Measurements from ENCODE around the gene AJM1.

GRCh38 chr9:136827794-136828473 lies 14.3 kb upstream of the AJM1 start:
- TF ChIP-seq, protein P1, sequence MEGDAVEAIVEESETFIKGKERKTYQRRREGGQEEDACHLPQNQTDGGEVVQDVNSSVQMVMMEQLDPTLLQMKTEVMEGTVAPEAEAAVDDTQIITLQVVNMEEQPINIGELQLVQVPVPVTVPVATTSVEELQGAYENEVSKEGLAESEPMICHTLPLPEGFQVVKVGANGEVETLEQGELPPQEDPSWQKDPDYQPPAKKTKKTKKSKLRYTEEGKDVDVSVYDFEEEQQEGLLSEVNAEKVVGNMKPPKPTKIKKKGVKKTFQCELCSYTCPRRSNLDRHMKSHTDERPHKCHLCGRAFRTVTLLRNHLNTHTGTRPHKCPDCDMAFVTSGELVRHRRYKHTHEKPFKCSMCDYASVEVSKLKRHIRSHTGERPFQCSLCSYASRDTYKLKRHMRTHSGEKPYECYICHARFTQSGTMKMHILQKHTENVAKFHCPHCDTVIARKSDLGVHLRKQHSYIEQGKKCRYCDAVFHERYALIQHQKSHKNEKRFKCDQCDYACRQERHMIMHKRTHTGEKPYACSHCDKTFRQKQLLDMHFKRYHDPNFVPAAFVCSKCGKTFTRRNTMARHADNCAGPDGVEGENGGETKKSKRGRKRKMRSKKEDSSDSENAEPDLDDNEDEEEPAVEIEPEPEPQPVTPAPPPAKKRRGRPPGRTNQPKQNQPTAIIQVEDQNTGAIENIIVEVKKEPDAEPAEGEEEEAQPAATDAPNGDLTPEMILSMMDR (IDR thresholded peaks at IDR 0.05; ENCODE audit: low read depth, low read length): no peak
- no peak for TF ChIP-seq EZH2phosphoT487 (IDR thresholded peaks at IDR 0.05; ENCODE audit: low read depth)

Measured in OCI-LY3 (cell line).